MG63 (cell line): Measurements from ENCODE around the gene HEBP1. TPM values are rescaled to one million over a fixed set of nuclear protein-coding genes. Genes with fewer than 3 reads are reported as not detected.

Experiments used
- DNase-seq: peaks from one replicate; pipeline ENCODE4 v3.0.0-alpha.2; 2020
- H3K27me3 ChIP-seq: fragments of 250-450 bp; sonication (Bioruptor Pico); 2 replicates; pipeline ENCODE4 v1.5.1; 2020; ENCODE audit warnings: mild to moderate bottlenecking, moderate library complexity
- H3K36me3 ChIP-seq: fragments of 250-450 bp; sonication (Bioruptor Pico); 2 replicates; pipeline ENCODE4 v1.5.1; 2020; ENCODE audit warnings: mild to moderate bottlenecking, moderate library complexity
- H3K4me3 ChIP-seq: fragments of 250-450 bp; sonication (Bioruptor Pico); 2 replicates; pipeline ENCODE4 v1.5.1; 2020; ENCODE audit warnings: mild to moderate bottlenecking, moderate library complexity
- H3K9me3 ChIP-seq: fragments of 250-450 bp; sonication (Bioruptor Pico); 2 replicates; pipeline ENCODE4 v1.5.1; 2020; ENCODE audit warnings: mild to moderate bottlenecking, moderate library complexity
- total RNA-seq: library from RNA; depleted of rRNA; stranded (reverse); fragments of >200 nt; shearing (Covaris generic); gene quantifications from 2 replicates; pipeline ENCODE4 v1.2.3, GENCODE V29; 2014; ENCODE audit warnings: low replicate concordance

HEBP1 gene
- total RNA-seq, 1 experiment from 2014 or later, result 5.6 TPM

- Histone ChIP-seq H3K4me3 (peak overlapping the region; percentile 80), H3K27me3 (no peaks in the 10 kb centered on the region), H3K36me3 (no peaks in the 10 kb centered on the region; the same call in 1 of the 2 replicates), H3K9me3 (no peaks in the 10 kb centered on the region)
- DNase-seq, result no peak
Measured at GRCh38 chr12:13000616-13000924, 505 bp upstream of the HEBP1 start.

GRCh38 chr12:12999271-12999958 lies 650 bp downstream of the HEBP1 start:
- H3K9me3 ChIP-seq, result no peaks in the 10 kb centered on the region
- H3K4me3 ChIP-seq, result peak overlapping the region; percentile 80
- H3K27me3 ChIP-seq, result no peaks in the 10 kb centered on the region
- peak; percentile 28 for DNase-seq
- H3K36me3 ChIP-seq, result no peaks in the 10 kb centered on the region; the same call in 1 of the 2 replicates

- Histone ChIP-seq H3K27me3 (no peaks in the 10 kb centered on the region), H3K9me3 (no peaks in the 10 kb centered on the region), H3K36me3 (no peaks in the 10 kb centered on the region; the same call in 1 of the 2 replicates), H3K4me3 (no peak overlapping the region)
- DNase-seq, result no peak
Measured at GRCh38 chr12:12998248-12998647, 1.8 kb downstream of the HEBP1 start.

GRCh38 chr12:12997734-12998133 lies 2.3 kb downstream of the HEBP1 start:
- no peak for DNase-seq
- Histone ChIP-seq H3K36me3 (no peaks in the 10 kb centered on the region; the same call in 1 of the 2 replicates), H3K4me3 (no peak overlapping the region), H3K27me3 (no peaks in the 10 kb centered on the region), H3K9me3 (no peaks in the 10 kb centered on the region)

- Histone ChIP-seq H3K36me3 (no peaks in the 10 kb centered on the region; the same call in 1 of the 2 replicates), H3K9me3 (no peaks in the 10 kb centered on the region), H3K4me3 (no peak overlapping the region), H3K27me3 (no peaks in the 10 kb centered on the region)
- no peak for DNase-seq
Measured at GRCh38 chr12:12997156-12997555, 2.9 kb downstream of the HEBP1 start.

- DNase-seq, result no peak
- Histone ChIP-seq H3K9me3 (no peaks in the 10 kb centered on the region), H3K4me3 (no peak overlapping the region), H3K36me3 (no peaks in the 10 kb centered on the region; the same call in 1 of the 2 replicates), H3K27me3 (no peaks in the 10 kb centered on the region)
Measured at GRCh38 chr12:12996209-12996608, 3.9 kb downstream of the HEBP1 start.

GRCh38 chr12:12995088-12995487 lies 5.0 kb downstream of the HEBP1 start:
- no peaks in the 10 kb centered on the region; the same call in 1 of the 2 replicates for H3K36me3 ChIP-seq
- no peaks in the 10 kb centered on the region for H3K27me3 ChIP-seq
- no peak for DNase-seq
- H3K4me3 ChIP-seq, result no peak overlapping the region
- no peaks in the 10 kb centered on the region for H3K9me3 ChIP-seq

GRCh38 chr12:12993367-12993766 lies 6.7 kb downstream of the HEBP1 start:
- Histone ChIP-seq H3K36me3 (peaks cover 4% of the 10 kb centered on the region), H3K4me3 (no peak overlapping the region; the same call in 1 of the 2 replicates), H3K27me3 (no peaks in the 10 kb centered on the region), H3K9me3 (no peaks in the 10 kb centered on the region)
- no peak for DNase-seq

- Histone ChIP-seq H3K9me3 (no peaks in the 10 kb centered on the region), H3K27me3 (no peaks in the 10 kb centered on the region), H3K4me3 (peak overlapping the region; percentile 41), H3K36me3 (peaks cover 4% of the 10 kb centered on the region)
- peak; percentile 83 for DNase-seq
Measured at GRCh38 chr12:12992418-12993130, 7.5 kb downstream of the HEBP1 start.

- Histone ChIP-seq H3K9me3 (no peaks in the 10 kb centered on the region), H3K27me3 (no peaks in the 10 kb centered on the region), H3K36me3 (peaks cover 17% of the 10 kb centered on the region), H3K4me3 (no peak overlapping the region)
- DNase-seq, result no peak
Measured at GRCh38 chr12:12990700-12991468, 9.2 kb downstream of the HEBP1 start.

GRCh38 chr12:12987421-12987820 lies 12.6 kb downstream of the HEBP1 start:
- Histone ChIP-seq H3K27me3 (no peaks in the 10 kb centered on the region), H3K36me3 (peaks cover 31% of the 10 kb centered on the region), H3K9me3 (no peaks in the 10 kb centered on the region), H3K4me3 (no peak overlapping the region)
- DNase-seq, result no peak

- no peak for DNase-seq
- Histone ChIP-seq H3K9me3 (no peaks in the 10 kb centered on the region), H3K36me3 (peaks cover 31% of the 10 kb centered on the region), H3K4me3 (no peak overlapping the region), H3K27me3 (no peaks in the 10 kb centered on the region)
Measured at GRCh38 chr12:12986775-12987331, 13.2 kb downstream of the HEBP1 start.

GRCh38 chr12:12985817-12986408 lies 14.2 kb downstream of the HEBP1 start:
- peak; percentile 9 for DNase-seq

GRCh38 chr12:12984149-12984548 lies 15.9 kb downstream of the HEBP1 start:
- Histone ChIP-seq H3K36me3 (peaks cover 39% of the 10 kb centered on the region), H3K4me3 (no peak overlapping the region), H3K9me3 (no peaks in the 10 kb centered on the region), H3K27me3 (no peaks in the 10 kb centered on the region)
- DNase-seq, result no peak

More at GRCh38 chr12:12985817-12986408, 14.2 kb downstream of the HEBP1 start:
- H3K36me3 ChIP-seq, result peaks cover 38% of the 10 kb centered on the region
- H3K9me3 ChIP-seq, result no peaks in the 10 kb centered on the region
- H3K27me3 ChIP-seq, result no peaks in the 10 kb centered on the region
- no peak overlapping the region for H3K4me3 ChIP-seq

- Histone ChIP-seq H3K36me3 (peaks cover 37% of the 10 kb centered on the region), H3K27me3 (no peaks in the 10 kb centered on the region), H3K9me3 (no peaks in the 10 kb centered on the region), H3K4me3 (no peak overlapping the region)
- no peak for DNase-seq
Measured at GRCh38 chr12:12983420-12984035, 16.5 kb downstream of the HEBP1 start.

GRCh38 chr12:12982331-12982730 lies 17.7 kb downstream of the HEBP1 start:
- no peaks in the 10 kb centered on the region for H3K9me3 ChIP-seq
- H3K36me3 ChIP-seq, result peaks cover 37% of the 10 kb centered on the region
- DNase-seq, result no peak
- H3K27me3 ChIP-seq, result no peaks in the 10 kb centered on the region
- H3K4me3 ChIP-seq, result no peak overlapping the region
